GM18951 (cell line): ENCODE results near the gene ETFA.

Experiments used
- POLR2A ChIP-seq: IDR thresholded peaks from 4 replicates; pipeline ENCODE4 v1.6.1; 2011; ENCODE audit warnings: mild to moderate bottlenecking; ENCODE audit not compliant: insufficient read length, insufficient read depth; ENCODE audit errors: extremely low read depth
- in situ Hi-C: fragments of 300-500 bp; cut with MboI; formaldehyde crosslinking; loops from one replicate; pipeline ENCODE4 v1.12.0; 2022; ENCODE audit warnings: low sequenced_read_pairs, mixed read lengths, inconsistent platforms; ENCODE audit not compliant: unreplicated experiment

The ETFA gene

GRCh38 chr15:76180321-76180720 is 130.9 kb downstream of the ETFA start:
- no peak for TF ChIP-seq POLR2A
- in situ Hi-C loops = loop anchor here (25.0 kb wide), 1 partner anchor 682 kb away; no protein-coding TSS in a partner anchor

- in situ Hi-C loops = loop anchor here (25.0 kb wide), 1 partner anchor 683 kb away; no protein-coding TSS in a partner anchor
- TF ChIP-seq POLR2A = no peak
These were observed 132.2 kb downstream of the ETFA start for GRCh38 chr15:76179023-76179422.

- in situ Hi-C loops = loop anchor here (25.0 kb wide), 1 partner anchor 684 kb away; no protein-coding TSS in a partner anchor
- no peak for TF ChIP-seq POLR2A
These were observed 132.8 kb downstream of the ETFA start for GRCh38 chr15:76178296-76179000.

GRCh38 chr15:76177491-76178040 is 133.7 kb downstream of the ETFA start:
- in situ Hi-C loops = loop anchor here (25.0 kb wide), 1 partner anchor 685 kb away; no protein-coding TSS in a partner anchor
- TF ChIP-seq POLR2A = no peak

- in situ Hi-C loops = loop anchor here (25.0 kb wide), 1 partner anchor 686 kb away; no protein-coding TSS in a partner anchor
- TF ChIP-seq POLR2A = no peak
These were observed 134.7 kb downstream of the ETFA start for GRCh38 chr15:76176487-76177085.

GRCh38 chr15:76176059-76176458 is 135.2 kb downstream of the ETFA start:
- in situ Hi-C loops = loop anchor here (25.0 kb wide), 1 partner anchor 686 kb away; no protein-coding TSS in a partner anchor
- TF ChIP-seq POLR2A = no peak

GRCh38 chr15:76175442-76175841 is 135.8 kb downstream of the ETFA start:
- in situ Hi-C loops = loop anchor here (25.0 kb wide), 1 partner anchor 687 kb away; no protein-coding TSS in a partner anchor

GRCh38 chr15:76174654-76175053 is 136.6 kb downstream of the ETFA start:
- TF ChIP-seq POLR2A = no peak
- in situ Hi-C loops = loop anchor here (25.0 kb wide), 1 partner anchor 688 kb away; no protein-coding TSS in a partner anchor

More at GRCh38 chr15:76175442-76175841, 135.8 kb downstream of the ETFA start:
- TF ChIP-seq POLR2A = no peak

GRCh38 chr15:76173317-76173834 is 137.9 kb downstream of the ETFA start:
- TF ChIP-seq POLR2A = no peak
- in situ Hi-C loops = no loop called here

- in situ Hi-C loops = no loop called here
These were observed 138.5 kb downstream of the ETFA start for GRCh38 chr15:76172782-76173181.

GRCh38 chr15:76169911-76170800 is 141.1 kb downstream of the ETFA start:
- in situ Hi-C loops = no loop called here

More at GRCh38 chr15:76172782-76173181, 138.5 kb downstream of the ETFA start:
- no peak for TF ChIP-seq POLR2A

GRCh38 chr15:76169018-76169417 is 142.3 kb downstream of the ETFA start:
- TF ChIP-seq POLR2A = no peak
- in situ Hi-C loops = no loop called here

More at GRCh38 chr15:76169911-76170800, 141.1 kb downstream of the ETFA start:
- no peak for TF ChIP-seq POLR2A
